HG03280 (cell line): ENCODE measurements around the gene SEC23IP.
A peak's percentile ranks its signal among the peaks of the same experiment; 100 is the strongest.
"Not testable (repeated sequence)": the region's sequence is repeated elsewhere in the genome, so short reads cannot be mapped to it uniquely, and the experiment has no call there.

Experiments used
- ATAC-seq: cut with Tn5 transposase; IDR thresholded peaks from one replicate; pipeline ENCODE4 v1.9.1; 2021; ENCODE audit warnings: mild to moderate bottlenecking, moderate library complexity; ENCODE audit not compliant: unreplicated experiment

SEC23IP gene

DNA sequence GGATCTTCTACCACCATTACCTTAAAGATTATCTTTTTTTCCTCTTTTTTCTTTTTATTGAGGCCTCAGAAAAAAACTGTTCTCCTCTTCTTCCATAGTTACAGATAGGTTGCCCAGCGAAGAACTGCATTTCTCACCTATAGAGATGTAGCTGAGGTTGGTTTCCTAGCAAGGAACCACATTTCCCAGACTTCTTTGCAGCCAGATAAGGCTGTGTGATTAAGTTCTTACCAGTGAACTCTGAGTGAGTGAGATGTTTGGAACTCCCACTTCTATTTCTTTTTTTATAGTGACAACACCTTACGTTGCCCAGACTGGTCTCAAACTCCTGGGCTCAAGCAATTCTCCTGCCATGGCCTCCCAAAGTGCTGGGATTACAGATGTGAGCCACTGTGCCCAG, 14.0 kb upstream of the SEC23IP start:
- no peak for ATAC-seq

DNA sequence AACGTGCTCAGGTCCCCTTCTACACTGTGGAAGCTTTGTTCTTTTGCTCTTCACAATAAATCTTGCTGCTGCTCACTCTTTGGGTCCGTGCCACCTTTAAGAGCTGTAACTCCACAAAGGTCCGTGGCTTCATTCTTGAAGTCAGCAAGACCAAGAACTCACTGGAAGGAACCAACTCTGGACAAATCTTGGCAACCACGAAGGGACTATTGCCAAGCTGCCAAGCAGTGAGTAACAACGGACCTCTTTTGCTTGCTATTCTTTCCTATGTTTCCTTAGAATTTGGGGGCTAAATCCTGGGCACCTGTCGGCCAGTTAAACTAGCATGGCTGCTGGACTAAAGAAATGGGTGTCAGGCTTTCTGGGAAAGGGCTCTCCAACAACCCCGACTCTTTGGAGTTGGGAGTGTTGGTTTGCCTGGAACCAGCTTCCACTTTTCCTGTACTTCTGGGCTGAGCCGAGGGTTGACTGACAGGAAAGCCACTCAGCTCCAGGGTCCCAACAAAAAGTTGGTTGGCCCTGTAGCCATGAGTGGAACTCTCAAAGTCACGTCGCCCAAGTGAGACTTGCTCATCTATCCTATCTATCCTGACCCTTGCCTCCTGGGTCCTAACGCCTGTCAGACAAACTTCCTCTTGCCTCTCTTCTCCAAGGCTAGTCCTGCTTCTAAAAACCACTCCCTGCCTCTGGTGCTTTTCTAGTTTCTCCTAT, 8.5 kb upstream of the SEC23IP start:
- ATAC-seq, result not testable (repeated sequence)

DNA sequence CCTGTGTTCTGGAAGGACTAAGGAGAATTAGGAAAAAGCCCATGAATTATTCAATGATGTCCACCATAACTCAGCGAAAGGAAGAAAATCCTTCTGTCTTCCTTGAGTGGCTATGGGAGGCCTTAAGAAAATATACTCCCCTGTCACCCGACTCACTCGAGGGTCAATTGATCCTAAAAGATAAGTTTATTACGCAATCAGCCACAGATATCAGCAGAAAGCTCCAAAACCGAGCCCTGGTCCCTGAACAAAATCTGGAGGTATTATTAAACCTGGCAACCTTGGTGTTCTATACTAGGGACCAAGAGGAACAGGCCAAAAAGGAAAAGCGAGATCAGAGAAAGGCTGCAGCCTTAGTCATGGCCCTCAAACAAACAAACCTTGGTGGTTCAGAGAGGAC, 6.5 kb upstream of the SEC23IP start:
- not testable (repeated sequence) for ATAC-seq

DNA sequence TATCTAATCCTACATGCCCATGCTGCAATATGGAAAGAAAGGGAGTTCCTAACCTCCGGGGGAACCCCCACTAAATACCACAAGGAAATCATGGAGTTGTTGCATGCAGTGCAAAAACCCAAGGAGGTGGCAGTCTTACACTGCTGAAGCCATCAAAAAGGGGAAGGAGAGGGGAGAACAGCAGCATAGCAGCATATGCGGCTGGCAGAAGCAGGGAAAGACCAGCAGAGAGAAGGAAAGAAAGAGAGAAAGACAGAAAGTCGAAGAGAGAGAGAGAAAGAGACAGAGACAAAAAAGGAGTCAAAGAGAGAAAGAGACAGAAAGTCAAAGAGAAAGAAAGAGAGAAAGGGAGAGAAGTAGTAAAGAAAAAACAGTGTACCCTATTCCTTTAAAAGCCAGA, 3.8 kb upstream of the SEC23IP start:
- ATAC-seq, result not testable (repeated sequence)

DNA sequence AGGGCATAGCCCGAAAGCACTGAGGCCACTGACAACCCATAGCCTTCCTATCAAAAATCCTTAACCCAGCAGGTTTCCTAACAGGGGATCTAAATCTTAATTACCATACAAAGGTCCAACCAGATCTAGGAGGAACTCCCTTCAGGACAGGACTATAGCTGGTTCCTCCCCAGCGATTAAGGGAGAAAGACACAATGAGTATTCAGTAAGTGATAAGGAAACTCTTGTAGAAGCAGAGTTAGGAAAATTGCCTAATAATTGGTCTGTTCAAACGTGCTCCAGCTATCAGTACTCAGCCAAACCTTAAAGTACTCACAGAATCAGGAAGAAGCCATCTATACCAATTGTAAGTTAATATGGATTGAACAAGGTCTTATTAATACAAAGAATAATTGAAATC, 3.3 kb upstream of the SEC23IP start:
- ATAC-seq, result not testable (repeated sequence)

DNA sequence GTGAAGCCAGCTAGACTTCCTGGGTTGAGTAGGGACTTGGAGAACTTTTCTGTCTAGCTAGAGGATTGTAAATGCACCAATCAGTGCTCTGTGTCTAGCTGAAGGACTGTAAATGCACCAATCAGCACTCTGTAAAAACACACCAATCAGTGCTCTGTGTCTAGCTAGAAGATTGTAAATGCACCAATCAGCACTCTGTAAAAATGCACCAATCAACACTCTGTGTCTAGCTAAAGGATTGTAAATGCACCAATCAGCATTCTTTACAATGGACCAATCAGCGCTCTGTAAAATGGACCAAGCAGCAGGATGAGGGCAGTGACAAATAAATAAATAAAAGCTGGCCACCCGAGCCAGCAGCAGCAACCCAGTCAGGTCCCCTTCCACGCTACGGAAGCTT, 2.2 kb upstream of the SEC23IP start:
- not testable (repeated sequence) for ATAC-seq

DNA sequence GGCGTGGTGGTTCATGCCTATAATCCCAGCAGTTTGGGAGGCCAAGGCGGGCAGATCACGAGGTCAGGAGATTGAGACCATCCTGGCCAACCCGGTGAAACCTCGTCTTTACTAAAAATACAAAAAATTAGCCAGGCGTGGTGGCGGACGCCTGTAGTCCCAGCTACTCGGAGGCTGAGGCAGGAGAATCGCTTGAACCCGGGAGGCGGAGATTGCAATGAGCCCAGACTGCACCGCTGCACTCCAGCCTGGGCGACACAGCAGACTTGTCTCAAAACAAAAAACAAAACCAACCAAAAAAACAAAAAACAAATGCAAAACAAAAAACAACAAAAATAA, 712 bp upstream of the SEC23IP start:
- not testable (repeated sequence) for ATAC-seq

DNA sequence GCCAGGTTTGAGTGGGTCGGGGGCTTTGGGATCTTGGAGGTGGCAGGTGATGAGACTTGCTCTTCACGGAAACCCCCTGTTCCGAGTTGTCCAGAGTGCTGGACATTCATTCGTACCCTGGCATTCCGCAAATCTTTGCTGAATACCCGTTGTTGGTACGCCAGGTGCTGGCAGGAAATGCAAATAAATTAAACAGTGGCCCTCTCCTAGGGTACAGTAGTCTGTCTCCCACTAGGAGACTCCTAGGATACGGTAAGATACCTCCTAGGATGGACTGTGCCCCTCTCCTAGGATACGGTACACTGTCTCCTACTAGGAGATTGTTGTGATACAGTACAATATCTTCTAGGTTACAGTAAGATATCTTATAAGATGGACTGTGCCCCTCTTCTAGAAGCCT, 544 bp downstream of the SEC23IP start:
- peak; percentile 1 for ATAC-seq

DNA sequence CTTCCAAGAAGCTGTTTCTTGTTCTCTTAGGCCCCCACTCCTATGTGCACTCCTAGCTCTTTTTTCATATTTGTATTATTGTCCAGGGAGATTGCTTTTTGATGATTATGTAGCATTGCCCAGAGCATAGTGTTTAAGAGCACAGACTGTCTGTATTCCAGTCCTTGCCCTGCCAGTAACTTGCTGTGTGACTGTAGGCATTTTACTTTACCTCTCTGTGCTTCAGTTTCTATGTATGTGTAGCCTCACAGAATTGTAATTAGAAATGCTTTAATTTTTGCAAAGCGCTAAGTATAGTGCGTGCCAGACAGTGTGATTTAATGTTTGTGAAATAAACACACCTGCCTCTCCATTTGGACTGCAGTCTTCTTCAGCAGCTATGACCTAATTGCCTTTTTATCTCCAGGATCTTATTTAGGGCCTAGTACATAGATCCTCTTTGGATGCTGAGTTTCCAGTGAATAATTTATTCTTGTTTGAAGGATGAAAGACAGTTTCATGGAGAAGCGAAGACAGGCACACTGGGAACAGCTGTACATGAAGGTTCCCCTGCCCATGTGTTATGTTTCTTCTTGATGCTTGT, 1.4 kb downstream of the SEC23IP start:
- no peak for ATAC-seq

DNA sequence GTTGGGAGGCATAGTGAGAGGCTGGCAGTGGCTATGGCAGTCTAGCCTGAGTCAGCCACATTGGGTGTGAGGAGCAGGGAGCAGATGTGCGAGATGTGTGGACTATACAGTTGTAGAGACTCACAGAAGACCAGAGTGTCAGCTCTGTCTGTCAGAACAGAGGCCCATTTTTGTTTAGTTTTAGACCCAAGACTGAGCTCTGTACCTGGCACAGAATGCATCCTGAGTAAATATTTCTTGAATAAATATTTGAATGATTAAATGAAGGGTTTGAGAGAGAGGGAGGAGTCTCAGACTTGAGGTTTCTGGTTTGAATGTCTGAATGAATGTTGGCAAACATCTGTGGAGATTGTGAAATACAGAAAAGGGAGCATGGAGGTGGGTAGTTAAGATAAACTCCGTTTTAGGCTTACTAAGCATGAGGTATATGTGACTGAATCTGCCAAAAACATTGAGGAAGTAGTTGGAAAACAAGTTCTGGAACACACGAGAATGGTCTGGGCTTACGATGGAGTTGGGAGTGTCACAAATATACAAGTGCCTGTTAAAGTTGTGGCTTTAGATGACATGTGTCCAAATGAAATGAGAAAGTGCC, 3.6 kb downstream of the SEC23IP start:
- ATAC-seq, result no peak

DNA sequence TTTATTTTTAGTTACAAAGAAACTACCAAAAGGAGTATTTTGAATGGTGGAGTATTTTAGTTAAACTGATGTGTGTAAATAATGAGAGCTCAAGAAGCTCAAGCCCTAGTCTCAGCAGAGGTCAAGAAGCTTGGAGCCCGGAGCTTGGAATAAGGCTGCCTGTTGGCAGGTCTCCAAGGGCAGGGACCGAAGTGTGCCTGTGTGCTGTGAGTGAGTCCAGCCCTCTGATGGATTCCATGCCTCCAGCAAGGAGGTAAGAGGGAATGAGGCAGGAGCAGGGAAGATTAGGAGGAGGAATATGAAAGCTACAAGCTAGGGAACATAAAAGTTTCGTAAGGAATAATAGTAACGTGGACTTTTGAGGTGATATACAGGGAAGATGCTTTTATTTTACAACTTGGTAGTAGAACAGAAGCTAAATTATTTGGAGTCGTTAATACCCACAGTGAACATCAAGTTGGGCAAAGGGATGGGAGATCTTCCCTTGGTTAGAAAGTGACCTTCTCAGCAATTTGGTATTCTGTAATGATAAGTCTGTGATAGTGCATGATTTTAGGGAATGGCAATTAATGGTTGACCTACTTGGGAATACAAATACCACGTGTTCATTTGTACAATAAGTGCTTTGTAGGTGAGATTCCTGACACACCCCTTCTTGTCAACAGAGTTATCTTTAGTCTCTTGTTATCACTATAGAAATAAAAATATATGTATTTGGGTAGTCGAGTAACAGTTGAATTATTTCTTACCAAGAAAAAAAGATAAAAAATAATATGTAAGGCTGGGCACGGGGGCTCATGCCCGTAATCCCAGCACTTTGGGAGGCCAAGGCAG, 4.6 kb downstream of the SEC23IP start:
- no peak for ATAC-seq

DNA sequence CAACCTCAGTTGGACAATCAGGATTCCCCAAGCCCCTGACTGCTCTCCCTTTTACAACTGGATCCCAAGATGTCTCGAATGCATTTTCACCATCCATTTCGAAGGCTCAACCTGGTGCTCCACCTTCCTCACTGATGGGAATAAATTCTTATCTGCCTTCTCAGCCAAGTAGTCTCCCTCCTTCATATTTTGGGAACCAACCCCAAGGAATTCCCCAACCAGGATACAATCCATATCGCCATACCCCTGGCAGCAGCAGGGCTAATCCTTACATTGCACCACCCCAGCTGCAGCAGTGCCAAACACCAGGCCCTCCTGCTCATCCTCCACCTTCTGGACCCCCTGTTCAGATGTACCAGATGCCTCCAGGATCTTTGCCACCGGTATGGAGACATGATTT, 6.0 kb downstream of the SEC23IP start:
- no peak for ATAC-seq

DNA sequence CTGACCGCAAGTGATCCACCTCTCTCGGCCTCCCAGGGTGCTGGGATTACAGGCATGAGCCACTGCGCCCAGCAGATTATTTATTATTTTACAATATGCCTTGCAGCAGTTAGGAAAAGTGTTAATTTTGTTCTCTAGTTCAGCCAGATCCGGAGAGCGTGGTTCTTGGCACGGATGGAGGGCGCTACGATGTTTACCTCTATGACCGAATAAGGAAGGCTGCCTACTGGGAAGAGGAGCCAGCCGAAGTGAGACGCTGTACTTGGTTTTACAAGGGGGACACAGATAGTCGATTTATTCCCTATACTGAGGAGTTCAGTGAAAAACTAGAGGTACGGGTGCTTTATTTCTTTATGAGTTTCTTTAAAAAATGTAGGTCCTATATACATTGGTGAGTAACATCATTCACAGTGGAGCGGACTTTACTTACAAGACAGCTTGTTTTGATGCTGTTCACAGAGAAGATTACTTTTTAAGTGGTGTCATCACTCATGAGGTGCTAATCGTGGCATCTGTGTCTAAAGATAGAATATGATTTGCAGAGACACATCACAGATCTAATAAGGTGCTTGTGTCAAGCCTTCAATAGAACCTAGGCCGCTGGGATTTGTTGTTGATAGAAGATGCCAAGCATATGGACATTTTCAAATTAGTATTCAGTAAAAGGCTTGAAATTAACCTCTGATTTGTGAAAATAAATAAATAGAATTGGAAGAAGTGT, 11.6 kb downstream of the SEC23IP start:
- ATAC-seq, result no peak

DNA sequence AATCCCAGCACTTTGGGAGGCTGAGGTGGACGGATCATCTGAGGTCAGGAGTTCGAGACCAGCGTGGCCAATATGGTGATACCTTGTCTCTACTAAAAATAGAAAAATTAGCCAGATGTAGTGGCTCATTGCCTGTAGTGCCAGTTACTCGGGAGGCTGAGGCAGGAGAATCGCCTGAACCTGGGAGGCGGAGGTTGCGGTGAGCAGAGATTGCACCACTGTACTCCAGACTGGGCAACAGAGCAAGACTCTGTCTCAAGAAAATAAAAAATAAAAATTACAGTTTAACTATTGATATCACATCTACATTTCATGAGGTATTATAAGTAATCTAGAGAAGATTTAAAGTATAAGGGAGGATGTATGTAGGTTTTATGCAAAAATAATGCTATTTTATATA, 15.2 kb downstream of the SEC23IP start:
- ATAC-seq, result not testable (repeated sequence)

DNA sequence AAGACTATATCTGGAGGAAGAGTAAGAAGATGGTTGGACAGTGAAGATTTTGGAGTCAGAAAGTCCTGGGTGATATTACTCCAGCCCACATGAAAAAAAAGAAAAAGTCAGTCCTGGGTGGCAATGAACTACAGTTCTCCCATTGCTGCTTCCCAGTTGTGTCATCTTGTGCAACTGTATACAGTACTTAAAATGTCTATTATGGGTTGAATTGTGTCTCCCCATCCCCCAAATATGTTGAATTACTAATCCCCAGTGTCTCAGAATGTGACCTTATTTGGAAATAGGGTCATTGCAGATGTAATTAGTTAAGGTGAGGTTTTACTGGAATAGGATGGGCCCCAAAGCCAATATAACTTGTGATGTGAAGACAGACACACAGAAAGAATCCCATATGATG, 15.6 kb downstream of the SEC23IP start:
- ATAC-seq, result no peak

DNA sequence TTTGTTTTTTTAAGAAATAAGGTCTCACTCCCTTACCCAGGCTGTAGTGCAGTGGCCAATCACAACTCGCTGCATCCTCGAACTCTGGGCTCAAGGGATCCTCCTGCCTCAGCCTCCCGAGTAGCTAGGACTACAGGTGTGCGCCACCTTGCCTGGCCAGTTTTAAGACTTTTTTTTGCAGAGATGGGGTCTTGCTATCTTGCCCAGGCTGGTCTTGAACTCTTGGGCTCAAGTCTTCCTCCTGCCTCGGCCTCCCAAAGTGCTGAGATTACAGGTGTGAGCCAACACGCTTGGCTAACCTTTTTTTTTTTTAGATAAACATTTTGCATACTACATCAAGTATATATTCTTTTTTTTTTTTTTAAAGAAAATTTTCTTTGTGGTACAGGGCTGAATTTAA, 18.2 kb downstream of the SEC23IP start:
- no peak for ATAC-seq

DNA sequence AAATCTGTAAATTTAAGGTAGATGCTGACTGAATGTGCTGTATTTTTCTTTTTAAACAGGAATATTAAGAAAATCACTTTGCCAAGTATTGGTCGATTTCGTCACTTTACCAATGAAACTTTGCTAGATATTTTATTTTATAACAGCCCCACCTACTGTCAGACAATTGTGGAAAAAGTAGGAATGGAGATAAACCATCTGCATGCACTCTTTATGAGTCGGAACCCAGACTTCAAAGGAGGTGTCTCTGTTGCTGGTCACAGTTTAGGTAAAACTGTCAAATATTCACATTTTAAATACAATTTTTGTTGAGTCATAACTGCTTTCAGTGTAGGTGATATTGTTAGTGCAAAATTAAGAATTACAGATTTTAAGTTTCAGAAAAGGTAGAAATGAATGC, 25.2 kb downstream of the SEC23IP start:
- no peak for ATAC-seq

DNA sequence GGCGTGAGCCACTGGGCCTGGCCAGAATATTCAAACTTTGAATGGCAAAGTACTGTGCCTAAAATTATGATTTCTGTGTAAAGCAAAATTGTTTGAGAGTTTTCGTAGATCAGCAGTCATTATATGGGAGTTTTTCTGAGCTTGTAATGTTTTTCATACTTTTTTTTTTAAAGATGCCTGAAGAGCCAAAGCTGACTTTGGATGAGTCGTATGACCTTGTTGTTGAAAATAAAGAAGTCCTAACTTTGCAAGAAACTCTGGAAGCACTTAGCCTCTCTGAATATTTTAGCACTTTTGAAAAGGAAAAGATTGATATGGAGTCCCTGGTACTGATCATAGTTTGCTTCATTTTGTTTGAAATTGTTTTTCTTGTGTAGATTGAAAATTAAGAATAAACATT, 26.7 kb downstream of the SEC23IP start:
- no peak for ATAC-seq

DNA sequence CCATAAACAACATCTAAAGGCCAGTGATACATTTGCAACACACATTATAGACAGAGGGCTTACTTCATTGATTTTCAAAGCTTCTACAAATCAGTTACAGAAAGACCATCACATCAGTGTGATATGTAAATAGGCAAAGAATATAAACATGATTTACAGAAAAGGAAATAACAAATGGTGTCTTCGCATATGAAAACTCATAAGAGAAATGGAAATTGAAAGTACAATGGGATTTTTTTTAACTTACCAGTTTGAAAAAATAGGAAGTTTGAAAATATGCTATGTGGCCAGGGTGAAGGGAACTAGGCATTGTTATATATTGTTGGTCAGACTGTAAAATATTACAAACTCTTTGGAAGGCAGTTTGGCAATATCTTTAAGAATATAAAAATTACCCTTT, 27.3 kb downstream of the SEC23IP start:
- no peak for ATAC-seq

DNA sequence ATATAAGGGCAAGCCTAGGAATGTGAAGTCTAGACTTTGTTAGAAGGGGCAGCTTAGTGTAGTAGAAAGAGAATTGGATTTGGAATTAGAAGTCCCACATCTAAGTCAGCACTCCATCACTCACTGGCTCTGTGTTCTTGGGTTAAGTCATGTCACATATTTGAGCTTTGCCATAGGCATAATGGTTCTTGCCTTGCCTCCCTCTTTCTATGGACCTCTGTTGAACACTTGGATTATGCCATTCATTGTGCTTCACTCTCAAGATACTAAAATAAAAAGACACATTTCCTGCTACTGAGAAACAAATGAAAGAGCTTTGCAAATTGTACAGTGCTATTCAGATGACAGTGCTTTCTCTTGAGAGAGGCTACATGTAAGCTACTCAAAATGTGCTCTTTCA, 35.9 kb downstream of the SEC23IP start:
- no peak for ATAC-seq

DNA sequence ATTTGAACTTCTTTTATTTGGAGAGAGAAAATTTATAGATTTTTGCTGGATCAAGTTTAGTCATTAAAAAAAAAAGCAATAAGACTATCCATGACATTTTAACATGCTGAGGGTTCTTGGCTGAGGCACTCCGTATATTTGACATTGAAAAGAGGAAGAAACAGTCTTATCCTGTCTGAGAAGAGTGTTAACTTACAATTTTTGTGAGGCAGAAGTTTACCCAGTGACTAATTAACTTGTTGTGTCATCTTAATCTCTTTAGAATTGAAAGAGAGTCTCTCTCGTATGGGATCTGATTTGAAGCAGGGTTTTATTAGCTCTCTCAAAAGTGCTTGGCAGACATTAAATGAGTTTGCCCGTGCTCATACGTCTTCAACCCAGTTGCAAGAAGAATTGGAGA, 39.3 kb downstream of the SEC23IP start:
- ATAC-seq, result no peak
